ENCODE data around the gene ZNF561.
"Not testable (repeated sequence)": the region's sequence is repeated elsewhere in the genome, so short reads cannot be mapped to it uniquely, and the experiment has no call there.

Gene ZNF561

DNA sequence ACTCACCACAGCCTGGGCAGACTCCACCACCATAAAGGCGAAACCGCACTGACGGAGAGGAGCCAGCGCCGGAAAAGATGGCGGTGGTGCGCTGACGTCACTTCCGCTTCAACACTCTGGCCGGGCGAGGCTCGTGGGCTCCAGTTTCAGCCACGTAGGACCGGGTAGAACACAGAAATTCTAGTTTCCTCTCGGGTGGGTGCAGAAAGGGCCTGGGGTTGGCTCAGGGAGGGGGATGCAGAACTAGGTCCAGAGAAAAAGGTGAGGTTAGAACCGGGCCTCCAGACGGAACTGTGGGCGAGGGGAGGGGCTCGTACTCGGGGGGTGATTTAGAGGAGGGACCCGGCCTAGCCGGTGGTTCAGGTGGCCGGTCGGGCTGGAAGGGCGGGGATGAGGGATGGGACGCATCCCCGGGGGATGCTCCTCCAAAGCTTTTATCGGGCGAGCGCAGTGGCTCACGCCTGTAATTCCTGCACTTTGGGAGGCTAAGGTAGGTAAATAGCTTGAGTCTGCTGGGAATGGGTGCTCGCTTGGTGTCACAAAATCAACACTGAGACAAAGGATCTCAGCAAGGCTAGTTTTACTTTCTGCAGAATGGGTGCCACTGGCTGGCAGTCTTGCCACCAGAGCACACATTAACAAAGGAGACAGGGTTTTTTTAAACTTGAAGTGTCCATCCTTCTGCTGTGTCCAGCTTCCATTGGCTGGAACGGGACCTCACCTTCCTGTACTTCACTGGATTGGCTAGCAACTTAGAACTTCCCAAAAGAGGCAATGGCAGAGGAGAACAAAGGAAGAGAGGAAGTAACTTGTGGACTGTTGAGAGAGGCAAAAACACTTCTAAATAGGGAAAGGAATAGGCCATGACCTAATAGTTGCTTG is at the start of gene ZNF561:
ZNF561 (minus strand) TSS at position 77 of the 882 bp plus-strand sequence. CDS start 1,776 bp downstream, outside the sequence.
- peak; percentile 89 for DNase-seq

DNA sequence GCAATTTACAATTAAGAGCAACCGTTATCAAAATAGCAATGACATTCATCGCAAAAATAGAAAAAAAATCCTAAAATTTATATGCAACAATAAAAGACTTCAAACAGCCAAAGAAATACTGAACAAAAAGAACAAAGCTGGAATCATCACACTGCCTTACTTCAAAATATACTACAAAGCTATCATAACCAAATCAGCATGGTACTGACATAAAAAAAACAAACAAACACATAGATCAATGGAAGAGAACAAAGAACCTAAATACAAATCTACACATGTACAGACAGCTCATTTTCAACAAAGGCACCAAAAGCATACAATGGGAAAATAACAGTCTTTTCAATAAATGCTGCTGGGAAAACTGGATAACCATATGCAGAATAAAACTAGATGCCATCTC is 47.5 kb upstream of the ZNF561 start:
- DNase-seq, result no peak

DNA sequence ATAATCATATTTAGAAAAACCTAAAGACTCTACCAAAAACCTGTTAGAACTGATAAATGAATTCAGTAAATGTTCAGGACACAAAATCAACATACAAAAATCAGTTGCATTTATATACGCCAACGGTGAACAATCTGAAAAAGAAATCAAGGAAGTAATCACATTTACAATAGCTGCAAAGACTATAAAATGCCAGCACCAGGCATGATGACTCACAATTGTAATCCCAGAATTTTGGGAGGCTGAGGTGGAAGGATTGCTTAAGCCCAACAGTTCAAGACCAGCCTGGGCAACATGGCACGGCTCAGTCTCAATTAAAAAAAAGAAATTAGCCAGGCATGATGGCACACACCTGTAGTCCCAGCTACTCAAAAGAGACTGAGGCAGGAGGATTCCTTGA is 46.9 kb upstream of the ZNF561 start:
- DNase-seq, result no peak

DNA sequence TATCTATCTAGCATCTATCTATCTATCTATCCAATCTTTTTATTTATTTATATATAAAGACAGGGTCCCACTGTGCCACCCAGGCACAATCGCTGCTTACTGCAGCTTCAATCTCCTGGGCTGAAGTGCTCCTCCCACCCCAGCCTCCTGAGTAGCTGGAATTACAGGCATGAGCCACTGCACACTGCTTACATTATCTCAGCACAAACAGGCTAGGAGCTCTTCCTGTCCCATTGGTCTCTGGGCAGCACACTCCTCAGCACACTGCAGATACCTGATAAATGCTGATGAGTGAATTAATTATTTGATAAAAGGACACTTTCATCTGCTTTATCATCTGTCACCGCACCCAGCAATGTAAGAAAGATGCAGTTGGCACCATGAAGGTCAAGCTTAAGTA is 37.7 kb upstream of the ZNF561 start:
- no peak for DNase-seq

DNA sequence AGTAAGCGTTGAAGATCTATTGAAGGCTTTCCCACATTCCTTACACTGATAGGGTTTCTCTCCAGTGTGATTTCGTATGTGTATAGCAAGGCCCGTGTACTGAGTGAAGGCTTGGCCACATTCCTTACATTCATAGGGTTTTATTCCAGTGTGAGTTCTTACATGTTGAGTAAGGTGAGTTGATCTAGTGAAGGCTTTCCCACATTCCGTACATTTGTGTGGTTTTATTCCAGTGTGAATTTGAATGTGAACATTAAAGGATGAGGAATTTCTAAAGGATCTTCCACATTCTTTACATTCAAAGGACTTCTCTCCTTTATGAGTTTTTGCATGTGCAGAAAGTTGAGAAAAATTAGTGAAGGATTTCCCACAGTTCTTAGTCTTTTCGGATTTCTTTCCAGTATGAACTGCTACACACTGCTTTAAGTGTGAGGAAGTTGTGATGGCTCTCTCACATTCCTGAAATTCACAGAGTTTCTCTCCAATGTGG is 32.1 kb upstream of the ZNF561 start:
- DNase-seq, result not testable (repeated sequence)

DNA sequence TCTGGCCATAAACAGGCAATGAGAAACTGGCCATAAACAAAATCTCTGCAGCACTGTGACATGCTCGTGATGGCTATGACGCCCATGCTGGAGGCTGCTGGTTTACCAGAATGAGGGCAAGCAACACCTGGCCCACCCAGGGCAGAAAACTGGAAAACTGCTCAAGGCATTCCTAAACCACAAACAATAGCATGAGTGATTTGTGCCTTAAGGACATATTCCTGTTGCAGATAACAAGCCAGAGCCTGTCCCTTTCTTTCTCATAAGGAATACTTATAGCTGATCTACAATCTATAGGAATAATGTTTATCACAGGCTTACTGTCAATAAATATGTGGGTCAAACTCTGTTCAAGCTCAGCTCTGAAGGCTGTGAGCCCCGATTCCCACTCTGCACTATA is 30.4 kb upstream of the ZNF561 start:
- not testable (repeated sequence) for DNase-seq

DNA sequence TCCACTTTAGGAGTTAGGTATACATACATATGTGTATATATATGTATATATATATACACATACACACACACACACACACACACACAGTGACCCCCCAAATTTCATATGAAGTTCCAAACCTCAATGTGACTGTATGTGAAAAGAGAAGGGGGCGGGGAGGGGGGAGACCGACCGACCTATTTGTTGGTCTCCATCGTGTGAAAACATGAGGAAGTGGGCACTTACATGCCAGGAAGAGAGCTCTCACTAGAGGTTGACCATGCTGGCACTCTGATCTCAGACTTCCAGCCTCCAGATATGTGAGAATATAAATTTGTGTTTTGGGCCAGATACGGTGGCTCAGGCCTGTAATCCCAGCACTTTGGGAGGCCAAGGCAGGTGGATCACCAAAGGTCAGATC is 29.3 kb upstream of the ZNF561 start:
- DNase-seq, result no peak

DNA sequence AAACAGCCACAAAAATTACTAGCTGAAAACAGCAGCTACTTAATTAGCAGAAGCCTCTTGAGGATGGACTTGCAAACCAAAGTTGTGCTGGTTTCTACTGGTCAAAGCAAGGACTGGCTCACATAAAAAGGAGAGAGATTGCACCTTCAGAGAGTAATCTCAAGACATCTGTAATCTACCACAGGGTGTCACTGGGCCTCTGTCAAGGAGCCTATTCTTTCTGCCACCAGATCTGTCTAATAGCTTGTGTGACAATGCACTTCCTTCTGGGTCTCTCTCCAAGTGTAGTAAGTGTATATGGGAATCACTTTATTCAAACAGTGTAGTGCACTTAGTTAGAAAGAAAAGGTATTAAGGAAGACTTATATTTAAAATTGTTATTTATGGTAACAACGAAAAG is 24.4 kb upstream of the ZNF561 start:
- DNase-seq, result no peak

DNA sequence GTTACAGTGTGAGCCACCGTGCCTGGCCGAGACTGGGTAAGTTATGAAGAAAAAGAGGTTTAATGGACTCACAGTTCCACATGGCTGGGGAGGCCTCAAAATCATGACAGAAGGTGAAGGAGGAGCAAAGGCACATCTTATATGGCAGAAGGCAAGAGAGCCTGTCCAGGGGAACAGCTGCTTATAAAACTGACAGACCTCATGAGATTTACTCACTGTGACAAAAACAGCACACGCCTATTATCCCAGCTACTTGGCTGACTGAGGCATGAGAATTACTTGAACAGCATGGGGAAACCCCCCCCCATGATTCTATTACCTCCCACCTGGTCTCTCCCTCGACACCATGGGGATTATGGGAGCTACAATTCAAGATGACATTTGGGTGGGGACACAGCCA is 23.4 kb upstream of the ZNF561 start:
- DNase-seq, result no peak

DNA sequence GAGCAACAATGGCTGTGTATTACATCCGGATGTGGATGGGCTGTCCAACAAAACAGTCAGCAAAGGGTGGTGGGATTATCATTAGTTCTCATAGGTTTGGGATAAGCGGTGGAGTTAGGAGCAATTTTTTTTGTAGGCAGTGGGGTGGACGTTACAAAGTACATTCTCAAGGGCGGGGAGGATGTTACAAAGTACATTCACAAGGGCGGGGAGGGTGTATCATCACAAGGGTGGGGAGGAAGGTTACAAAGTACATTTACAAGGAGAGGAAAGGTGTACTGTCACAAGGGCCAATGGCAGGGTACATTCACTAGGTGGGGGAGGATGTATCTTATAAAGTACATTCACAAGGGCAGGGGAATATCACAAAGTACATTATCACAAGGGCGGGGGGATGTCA is 20.8 kb upstream of the ZNF561 start:
- no peak for DNase-seq

DNA sequence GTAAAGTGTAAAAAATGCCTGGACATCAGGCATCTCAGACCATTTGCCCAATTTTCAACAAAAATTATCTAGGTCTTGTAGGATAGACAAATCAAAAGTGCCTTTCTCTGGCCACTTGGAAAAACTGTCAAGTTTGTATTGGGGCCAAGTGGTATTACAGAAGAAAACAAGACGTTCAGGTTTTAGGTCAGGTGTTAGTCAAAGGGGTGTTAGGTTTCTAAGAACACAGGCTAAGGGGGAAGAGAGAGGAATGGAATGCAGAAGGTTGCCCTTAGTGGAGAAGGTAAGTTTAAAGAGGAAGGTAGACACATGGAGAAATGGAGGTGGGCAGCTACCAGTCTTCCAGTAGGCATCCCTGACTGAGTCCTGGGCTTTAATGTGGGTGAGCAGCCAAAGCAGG is 19.9 kb upstream of the ZNF561 start:
- DNase-seq, result no peak

DNA sequence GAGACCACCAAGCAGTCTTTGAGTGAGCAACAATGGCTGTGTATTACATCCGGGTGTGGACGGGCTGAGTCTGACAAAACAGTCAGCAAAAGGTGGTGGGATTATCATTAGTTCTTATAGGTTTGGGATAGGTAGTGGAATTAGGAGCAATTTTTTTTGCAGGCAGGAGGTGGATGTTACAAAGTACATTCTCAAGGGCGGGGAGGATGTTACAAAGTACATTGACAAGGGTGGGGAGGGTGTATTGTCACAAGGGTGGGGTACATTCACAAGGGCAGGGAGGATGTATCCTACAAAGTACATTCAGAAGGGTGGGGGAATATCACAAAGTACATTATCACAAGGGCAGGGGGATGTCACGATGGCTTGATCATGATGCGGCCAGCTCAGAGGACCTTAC is 15.0 kb upstream of the ZNF561 start:
- no peak for DNase-seq

DNA sequence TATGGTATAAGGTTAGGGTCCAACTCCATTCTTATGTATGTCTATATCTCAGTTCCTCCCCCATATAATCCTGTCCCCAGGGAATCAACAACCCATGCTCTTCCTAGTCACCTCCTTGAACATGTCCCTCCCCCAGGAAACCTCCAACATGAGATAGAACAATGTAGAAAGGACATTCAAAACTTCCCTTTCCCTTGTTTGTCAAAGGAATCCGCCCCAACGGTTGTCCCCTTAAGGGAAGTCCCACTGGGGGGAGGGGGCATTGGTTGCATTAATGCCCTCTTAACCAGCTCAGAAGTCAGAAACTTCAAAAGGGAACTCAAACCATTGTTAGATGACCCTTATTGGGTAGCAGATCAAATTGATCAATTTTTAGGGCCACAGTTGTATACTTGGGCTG is 6.8 kb upstream of the ZNF561 start:
- no peak for DNase-seq

DNA sequence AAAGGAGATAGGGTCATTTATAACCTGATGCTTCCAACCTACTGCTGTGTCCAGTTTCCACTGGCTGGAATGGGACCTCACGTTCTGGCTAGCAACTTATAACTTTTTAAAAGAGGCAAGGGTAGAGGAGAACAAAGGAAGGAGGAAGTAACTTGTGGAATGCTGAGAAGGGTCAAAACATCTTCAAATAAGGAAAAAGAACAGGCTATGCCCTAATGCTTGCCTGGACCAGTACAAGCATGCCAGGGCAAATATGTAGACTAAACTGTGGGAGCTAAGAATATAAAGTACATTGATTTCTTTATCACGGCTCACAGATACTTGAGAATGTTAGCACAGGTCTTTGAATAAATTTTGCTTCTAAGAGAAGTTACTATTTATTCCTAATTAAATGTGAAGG is 1.5 kb upstream of the ZNF561 start:
- DNase-seq, result no peak

DNA sequence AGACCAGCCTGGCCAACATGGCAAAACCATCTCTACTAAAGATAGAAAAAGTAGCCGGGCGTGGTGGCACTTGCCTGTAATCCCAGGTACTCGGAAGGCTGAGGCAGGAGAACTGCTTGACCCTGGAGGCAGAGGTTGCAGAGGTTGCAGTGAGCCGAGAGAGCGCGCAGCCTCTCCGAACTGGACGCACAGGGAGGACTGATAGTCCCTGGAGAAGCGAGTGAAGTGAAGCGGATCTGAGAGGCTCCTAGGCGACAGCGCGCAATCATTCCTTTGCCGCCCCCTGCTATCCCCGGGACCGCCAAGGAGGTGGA is 233 bp downstream of the ZNF561 start:
- DNase-seq, result no peak

DNA sequence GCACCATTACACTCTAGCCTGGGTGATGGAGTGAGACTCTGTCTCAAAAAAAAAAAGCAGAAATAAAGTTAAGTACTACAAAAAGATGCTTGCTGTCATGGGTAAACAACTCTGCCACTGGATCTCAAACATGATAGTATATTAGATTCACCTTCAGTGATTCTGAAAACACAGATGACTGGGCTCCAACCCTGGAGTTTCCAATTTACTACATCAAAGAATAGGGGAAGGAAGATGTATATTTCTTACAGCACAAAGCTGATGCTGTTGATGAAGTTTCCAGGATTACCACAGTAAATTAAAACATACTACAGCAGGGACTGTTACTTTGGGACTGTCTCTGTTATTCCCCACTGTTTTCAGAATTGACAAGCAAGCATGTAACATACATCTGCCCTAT is 5.2 kb downstream of the ZNF561 start:
- no peak for DNase-seq

DNA sequence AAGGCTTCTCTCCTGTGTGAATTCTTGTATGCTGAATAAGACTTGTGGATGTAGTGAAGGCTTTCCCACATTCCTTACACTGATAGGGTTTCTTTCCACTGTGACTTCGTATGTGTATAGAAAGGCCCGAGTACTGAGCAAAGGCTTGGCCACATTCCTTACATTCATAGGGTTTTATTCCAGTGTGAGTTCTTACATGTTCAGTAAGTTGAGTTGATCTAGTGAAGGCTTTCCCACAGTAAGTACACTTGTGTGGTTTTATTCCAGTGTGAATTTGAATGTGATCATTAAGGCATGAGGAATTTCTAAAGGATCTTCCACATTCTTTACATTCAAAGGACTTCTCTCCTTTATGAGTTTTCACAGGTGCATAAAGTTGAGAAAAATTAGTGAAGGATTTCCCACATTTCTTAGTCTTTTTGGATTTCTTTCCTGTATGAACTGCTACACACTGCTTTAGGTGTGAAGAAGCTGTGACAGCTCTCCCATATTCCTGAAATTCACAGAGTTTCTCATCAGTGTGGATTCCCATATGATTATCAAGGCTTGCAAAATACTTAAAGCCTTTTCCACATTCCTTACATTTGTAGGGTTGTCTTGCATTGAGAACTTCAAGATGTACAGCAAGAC is 10.4 kb downstream of the ZNF561 start:
- no peak for DNase-seq

DNA sequence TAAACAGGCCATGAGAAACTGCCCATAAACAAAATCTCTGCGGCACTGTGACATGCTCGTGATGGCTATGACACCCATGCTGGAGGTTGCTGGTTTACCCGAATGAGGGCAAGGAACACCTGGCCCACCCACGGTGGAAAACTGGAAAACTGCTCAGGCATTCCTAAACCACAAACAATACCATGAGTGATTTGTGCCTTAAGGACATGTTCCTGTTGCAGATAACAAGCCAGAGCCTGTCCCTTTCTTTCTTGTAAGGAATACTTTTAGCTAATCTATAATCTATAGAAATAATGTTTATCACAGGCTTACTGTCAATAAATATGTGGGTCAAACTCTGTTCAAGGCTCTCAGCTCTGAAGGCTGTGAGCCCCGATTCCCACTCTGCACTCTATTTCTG is 12.1 kb downstream of the ZNF561 start:
- no peak for DNase-seq

DNA sequence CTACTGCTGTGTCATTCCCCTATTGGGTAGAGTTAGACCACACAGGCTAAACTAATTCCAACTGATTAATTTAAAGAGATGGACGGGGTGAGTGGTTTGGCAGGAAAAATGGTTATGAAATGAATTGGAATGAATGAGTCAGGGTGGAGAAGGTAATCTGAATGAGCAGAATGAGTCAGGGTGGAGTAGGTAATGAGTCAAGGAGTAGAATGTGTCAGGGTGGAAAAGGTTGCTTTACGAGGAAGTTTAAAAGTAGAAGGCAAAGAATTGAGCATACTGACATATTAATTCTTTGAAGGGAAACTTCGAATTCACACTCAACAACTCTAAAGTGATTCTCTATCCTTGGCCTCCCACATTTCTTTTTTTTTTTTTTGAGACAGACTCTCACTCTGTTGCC is 24.0 kb downstream of the ZNF561 start:
- DNase-seq, result peak; percentile 91

DNA sequence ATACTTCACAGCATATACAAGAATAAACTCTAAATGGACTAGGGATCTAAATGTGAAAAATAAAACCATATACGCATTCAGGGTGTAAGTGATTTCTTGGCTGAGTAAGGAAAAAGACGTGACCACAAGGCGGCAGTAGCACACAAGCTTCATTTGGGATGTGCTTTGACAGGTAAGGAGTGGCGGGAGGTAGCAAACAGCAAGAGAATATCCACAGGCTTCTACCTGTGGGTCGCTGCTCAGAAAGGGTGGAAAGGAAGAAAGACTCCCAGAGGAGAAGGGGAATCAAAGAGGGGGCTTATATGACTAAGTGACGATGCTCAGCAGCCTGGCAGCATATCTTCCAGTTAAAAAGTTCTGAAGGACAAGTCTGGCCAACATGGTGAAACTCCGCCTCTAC is 34.3 kb downstream of the ZNF561 start:
- peak; percentile 68 for DNase-seq

DNA sequence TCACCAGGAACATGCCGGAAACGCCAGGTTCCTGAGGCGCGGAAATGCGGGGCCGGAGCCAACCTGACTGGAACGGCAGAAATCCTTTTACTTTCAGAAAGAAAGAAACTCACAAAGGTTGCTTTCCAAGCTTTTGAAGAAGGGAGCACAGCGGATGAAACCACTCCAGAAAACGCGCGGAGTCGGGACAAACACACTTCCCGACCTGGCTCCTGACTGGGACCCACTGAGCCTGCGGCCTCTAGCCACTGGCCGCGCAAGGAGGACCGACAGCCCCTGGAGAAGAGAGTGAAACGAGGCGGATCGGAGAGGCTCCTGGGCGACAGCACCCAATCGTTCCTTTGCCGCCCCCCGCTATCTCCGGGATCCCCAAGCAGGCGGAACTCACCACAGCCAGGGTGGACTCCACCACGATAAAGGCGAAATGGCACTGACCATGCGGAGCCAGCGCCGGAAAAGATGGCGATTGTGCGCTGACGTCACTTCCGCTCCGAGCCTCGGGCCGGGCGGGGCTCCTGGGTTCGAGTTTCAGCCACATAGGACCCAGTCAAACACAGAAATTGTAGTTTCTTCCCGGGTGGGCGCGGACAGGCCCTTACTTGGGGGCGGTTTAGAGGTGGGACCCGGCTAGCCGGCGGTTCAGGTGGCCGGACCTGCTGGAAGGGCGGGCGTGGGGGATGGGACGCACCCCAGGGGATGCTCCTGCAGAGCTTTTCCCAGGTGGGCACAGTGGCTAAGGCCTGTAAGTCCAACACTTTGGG is 36.8 kb downstream of the ZNF561 start, which contains the start of gene ZNF121:
ZNF121 (minus strand) TSS at position 432 of the 761 bp plus-strand sequence. CDS start 16,407 bp downstream, outside the sequence.
- DNase-seq, result peak; percentile 85

DNA sequence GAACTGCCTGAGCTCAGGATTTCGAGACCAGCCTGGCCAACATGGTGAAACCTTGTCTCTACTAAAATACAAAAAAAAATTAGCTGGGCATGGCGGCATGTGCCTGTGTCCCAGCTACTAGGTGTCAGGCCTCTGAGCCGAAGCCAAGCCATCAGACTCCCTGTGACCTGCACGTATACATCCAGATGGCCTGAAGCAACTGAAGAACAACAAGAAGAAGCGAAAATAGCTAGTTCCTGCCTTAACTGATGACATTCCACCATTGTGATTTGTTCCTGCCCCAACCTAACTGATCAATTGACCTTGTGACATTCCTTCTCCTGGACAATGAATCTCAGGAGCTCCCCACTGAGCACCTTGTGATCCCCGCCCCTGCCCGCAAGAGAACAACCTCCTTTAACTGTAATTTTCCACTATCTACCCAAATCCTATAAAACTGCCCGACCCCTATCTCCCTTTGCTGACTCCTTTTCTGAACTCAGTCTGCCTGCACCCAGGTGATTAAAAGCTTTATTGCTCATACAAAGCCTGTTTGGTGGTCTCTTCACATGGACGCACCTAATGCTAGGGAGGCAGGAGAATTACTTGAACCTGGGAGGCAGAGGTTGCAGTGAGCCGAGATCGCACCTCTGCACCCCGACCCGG is 38.8 kb downstream of the ZNF561 start:
- DNase-seq, result not testable (repeated sequence)

DNA sequence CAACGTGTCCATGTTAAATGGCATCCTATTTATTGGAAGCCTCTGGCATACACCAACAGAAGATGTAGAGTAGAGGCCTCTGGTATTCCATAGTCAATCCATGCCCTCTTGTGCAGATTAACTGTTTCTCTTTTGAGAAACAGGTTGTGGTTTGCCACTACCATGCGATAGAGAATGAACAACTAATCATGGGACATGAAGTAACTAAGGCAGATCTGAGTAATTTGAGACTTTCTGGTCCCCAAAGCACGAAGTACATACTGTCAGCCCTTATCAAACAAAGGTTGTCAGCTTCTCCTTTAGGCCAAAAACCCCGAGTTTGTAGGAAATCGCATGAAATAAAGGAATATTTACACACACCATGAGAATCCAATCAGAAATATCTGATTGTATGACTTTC is 40.3 kb downstream of the ZNF561 start:
- DNase-seq, result no peak
